Lower leg skin (tissue), 4 donors: Measurements from ENCODE around the gene FBXO44. TPM values are rescaled to one million over a fixed set of nuclear protein-coding genes. Genes with fewer than 3 reads are reported as not detected.

Experiments
- DNase-seq, 2 donors: peaks; one replicate each; pipeline ENCODE4 v3.0.0-alpha.2; 2019; ENCODE audit warnings: low spot score in 2 of 2
- H3K4me3 ChIP-seq: fragments of 200-600 bp; sonication (generic); 2 replicates; pipeline ENCODE4 v1.5.1; 2017; ENCODE audit warnings: mild to moderate bottlenecking, low read depth; ENCODE audit not compliant: poor library complexity, severe bottlenecking
- POLR2A ChIP-seq, 2 donors: fragments of 450-650 bp; IDR thresholded peaks; one replicate each; pipeline ENCODE4 v1.6.1; 2016 to 2017; ENCODE audit warnings: antibody characterized with exemption in 2 of 2, mild to moderate bottlenecking in 1 of 2, moderate library complexity in 1 of 2
- WGBS, 2 donors: methylation state at CpG; one replicate each; pipeline ENCODE4 v1.1.5; 2018; 5-methylcytosine and 5-hydroxymethylcytosine counted together
- intact Hi-C: fragments of 100-400 bp; cut with DNase I; formaldehyde crosslinking; loops from one replicate; pipeline ENCODE4 v1.15.0; 2023; ENCODE audit warnings: low total_unique reads
- total RNA-seq, 4 donors: library from RNA; depleted of rRNA; stranded (reverse); fragments of >200 nt; gene quantifications; one replicate each; pipeline ENCODE4 v1.1.0, GENCODE V29; 2016
- TF ChIP-seq, protein P1 (sequence below), 3 donors: fragments of 450-650 bp; IDR thresholded peaks; one replicate each; pipeline ENCODE4 v1.5.1; 2016; ENCODE audit warnings: antibody characterized with exemption in 3 of 3, mild to moderate bottlenecking in 3 of 3, moderate library complexity in 2 of 3

FBXO44 gene
- total RNA-seq, 4 donors from 2014 or later = 25.0 to 32.3 (median 27.0) TPM

DNA sequence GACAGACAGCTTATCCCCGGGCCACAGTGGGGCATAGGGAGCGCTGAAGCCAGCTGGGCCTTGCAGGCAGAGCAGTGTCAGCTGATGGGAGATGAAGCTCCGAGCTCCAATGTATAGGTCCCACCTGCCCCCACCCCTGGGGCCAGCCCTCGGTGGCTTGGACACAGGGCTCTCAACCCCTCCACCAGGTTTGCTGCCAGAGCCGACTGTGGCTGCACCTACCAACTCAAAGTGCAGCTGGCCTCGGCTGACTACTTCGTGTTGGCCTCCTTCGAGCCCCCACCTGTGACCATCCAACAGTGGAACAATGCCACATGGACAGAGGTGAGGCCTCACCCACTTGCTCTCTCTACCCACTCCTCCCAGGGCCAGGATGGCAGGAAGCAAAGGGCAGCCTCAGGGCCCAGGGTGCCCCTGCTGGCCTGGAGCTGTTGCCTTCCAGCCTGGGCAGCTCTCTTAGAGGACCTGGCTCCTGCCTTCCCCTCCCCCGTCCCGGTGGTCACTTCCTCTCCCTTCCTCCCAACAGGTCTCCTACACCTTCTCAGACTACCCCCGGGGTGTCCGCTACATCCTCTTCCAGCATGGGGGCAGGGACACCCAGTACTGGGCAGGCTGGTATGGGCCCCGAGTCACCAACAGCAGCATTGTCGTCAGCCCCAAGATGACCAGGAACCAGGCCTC is 18.6 kb downstream of the FBXO44 start:
- no peak for DNase-seq
- intact Hi-C loops = no loop called here
- WGBS, 2 donors = 91 to 94% methylated on average over 14 of the region's 14 CpGs
- H3K4me3 ChIP-seq = no peak overlapping the region
- no peak for TF ChIP-seq POLR2A (IDR thresholded peaks at IDR 0.05)
- TF ChIP-seq, protein P1, sequence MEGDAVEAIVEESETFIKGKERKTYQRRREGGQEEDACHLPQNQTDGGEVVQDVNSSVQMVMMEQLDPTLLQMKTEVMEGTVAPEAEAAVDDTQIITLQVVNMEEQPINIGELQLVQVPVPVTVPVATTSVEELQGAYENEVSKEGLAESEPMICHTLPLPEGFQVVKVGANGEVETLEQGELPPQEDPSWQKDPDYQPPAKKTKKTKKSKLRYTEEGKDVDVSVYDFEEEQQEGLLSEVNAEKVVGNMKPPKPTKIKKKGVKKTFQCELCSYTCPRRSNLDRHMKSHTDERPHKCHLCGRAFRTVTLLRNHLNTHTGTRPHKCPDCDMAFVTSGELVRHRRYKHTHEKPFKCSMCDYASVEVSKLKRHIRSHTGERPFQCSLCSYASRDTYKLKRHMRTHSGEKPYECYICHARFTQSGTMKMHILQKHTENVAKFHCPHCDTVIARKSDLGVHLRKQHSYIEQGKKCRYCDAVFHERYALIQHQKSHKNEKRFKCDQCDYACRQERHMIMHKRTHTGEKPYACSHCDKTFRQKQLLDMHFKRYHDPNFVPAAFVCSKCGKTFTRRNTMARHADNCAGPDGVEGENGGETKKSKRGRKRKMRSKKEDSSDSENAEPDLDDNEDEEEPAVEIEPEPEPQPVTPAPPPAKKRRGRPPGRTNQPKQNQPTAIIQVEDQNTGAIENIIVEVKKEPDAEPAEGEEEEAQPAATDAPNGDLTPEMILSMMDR (IDR thresholded peaks at IDR 0.05) = no peak

DNA sequence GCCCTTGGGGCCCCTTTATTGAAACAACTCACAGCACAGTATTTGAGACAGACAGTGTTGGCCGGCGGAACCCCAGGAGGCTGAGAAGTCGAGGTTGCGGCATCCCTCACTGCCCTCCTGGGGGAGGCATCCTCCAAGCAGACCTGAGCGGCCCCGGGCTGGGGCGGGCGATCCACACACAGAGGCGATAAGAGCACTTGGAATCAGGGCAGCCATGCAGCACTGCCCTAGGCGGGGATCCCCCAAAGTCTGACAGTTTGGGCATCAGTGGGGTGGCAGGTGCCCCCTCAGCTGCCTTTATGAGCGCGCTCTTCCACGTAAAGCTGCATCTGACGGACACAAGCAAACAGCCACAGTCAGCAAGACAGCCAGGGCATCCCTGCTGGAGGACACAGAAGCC is 19.8 kb downstream of the FBXO44 start:
- 95 to 96% methylated on average over 14 of the region's 14 CpGs for WGBS, 2 donors
- intact Hi-C loops = no loop called here
- no peak for DNase-seq
- TF ChIP-seq POLR2A (IDR thresholded peaks at IDR 0.05) = no peak
- TF ChIP-seq, protein P1 (IDR thresholded peaks at IDR 0.05) = no peak
- H3K4me3 ChIP-seq = no peak overlapping the region

DNA sequence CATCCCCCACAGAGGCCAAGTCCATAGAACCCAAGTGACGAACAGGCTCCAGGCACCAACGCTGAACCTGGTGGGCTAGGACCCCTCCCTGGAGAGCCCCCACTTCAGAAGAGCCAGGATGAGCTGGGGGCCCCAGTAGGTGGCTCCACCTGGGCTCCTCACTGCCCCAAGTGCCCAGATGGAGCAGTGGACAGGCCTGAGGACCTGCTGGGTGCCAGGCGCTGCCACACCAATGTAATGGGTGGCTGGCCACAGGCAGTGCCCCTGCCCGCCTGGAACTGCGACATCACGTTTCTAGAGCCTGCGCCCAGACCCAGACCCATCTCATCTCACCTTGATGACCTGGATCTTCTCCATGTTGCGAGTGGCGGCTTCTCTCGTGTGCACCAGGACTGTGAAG is 20.6 kb downstream of the FBXO44 start:
- TF ChIP-seq, protein P1 (IDR thresholded peaks at IDR 0.05) = no peak
- TF ChIP-seq POLR2A (IDR thresholded peaks at IDR 0.05) = no peak
- 92 to 96% methylated on average over 8 to 10 of the region's 10 CpGs for WGBS, 2 donors
- intact Hi-C loops = no loop called here
- no peak overlapping the region for H3K4me3 ChIP-seq
- DNase-seq = no peak

DNA sequence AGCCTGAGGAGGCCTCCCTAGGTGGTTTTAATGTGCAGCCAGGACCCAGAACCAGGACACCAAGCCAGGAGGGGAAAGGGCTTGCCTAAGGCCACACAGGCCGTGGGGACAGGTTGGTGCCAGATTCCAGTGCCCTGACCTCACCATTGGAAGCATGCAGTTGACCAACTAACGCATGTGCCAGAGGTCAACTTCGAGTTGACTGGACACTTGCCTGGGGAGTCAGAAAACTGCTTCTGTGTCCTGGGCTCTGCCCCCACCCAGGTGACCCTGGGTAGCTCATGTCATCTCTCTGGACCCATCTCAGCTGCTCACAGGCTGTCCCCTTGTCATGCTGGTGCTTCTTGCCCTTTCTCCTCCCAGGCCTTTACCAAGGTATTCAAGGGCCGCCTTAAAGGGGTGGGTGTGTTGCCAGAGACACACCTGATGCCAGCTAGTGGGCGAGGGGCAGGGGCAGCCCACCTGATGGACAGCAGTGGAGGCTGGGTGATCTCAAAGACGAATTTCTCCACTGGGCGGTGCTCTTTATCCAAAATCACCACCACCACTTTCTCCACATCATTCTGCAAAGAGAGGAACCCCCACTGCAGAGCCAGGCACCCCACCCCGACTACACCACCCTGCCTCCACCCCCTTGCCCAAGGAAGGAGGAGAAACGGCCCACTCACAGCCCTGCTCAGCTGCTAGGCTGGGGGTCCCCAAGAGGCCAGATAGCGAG is 21.9 kb downstream of the FBXO44 start:
- intact Hi-C loops = no loop called here
- DNase-seq = no peak
- no peak for TF ChIP-seq POLR2A (IDR thresholded peaks at IDR 0.05)
- TF ChIP-seq, protein P1 (IDR thresholded peaks at IDR 0.05) = no peak
- 80 to 84% methylated on average over 10 of the region's 10 CpGs for WGBS, 2 donors
- no peak overlapping the region for H3K4me3 ChIP-seq

DNA sequence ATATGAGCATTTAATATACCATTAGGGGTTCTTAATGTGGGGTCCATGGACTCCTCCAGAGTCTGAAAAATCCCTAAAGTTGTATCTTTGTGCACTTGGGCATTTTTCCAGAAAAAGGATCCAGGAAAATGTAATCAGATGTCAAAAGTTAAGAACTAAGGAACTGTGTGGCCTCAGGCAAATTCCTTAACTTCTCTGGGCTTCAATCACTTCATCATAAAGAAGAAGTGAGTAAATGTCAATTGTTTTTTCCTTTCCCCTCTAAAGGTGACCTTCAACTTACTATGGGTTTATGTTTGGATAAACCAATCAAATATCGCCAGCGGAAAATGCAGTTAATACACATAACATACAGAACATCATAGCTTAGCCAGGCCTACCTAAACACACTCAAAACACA is 23.8 kb downstream of the FBXO44 start:
- TF ChIP-seq POLR2A (IDR thresholded peaks at IDR 0.05) = no peak
- TF ChIP-seq, protein P1 (IDR thresholded peaks at IDR 0.05) = no peak
- intact Hi-C loops = no loop called here
- no peak overlapping the region for H3K4me3 ChIP-seq
- no peak for DNase-seq
- 95 to 98% methylated on average over 2 of the region's 2 CpGs for WGBS, 2 donors
